Measurements from ENCODE around the gene RBMS3. TPM values are rescaled to one million over a fixed set of nuclear protein-coding genes. Genes with fewer than 3 reads are reported as not detected.
"Not testable (repeated sequence)": the region's sequence is repeated elsewhere in the genome, so short reads cannot be mapped to it uniquely, and the experiment has no call there.

The RBMS3 gene
- total and polyA plus RNA-seq, 2 experiments from 2014 or later, result 20.8 TPM

DNA sequence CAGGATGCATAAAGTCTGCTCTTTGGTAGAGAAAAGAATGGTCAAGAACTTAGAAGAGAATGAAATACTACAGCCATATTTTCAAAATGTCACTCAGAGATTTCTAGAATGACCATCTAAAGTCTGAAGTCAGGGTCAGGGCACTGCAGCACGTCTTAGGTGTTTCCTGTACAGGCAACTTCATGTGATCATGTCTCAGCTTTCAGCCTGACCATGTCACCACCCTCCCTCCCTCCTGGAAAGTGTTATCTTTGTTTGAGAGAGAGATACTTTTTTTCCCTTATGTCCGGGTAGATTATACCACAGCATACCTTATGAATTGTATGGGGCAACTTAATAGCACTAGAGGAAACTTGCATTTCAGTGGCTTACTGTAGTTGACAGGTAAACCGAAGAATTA lies 767.6 kb downstream of the RBMS3 start:
- TF ChIP-seq CTCF (IDR thresholded peaks at IDR 0.05; ENCODE audit: low read depth, low read length), result no peak
- DNase-seq (ENCODE audit: low read depth in 1 of 2, low spot score in 1 of 2), result no peak
- peaks cover 5% of the 10 kb centered on the region for H3K4me1 ChIP-seq (ENCODE audit: low read depth)

GRCh38 chr3:30050116-30050515 lies 769.2 kb downstream of the RBMS3 start:
- not testable (repeated sequence) for H3K27ac ChIP-seq; DNase-seq (ENCODE audit: low read depth in 1 of 2, low spot score in 1 of 2); H3K4me3 ChIP-seq; H3K9me3 ChIP-seq (ENCODE audit: low read depth); H3K36me3 ChIP-seq; H3K27me3 ChIP-seq; H3K4me1 ChIP-seq (ENCODE audit: low read depth)

More for the DNA sequence above, 767.6 kb downstream of the RBMS3 start:
- H3K9me3 ChIP-seq (ENCODE audit: low read depth), result no peaks in the 10 kb centered on the region
- H3K36me3 ChIP-seq, result no peaks in the 10 kb centered on the region
- no peak overlapping the region for H3K4me3 ChIP-seq
- H3K27me3 ChIP-seq, result no peaks in the 10 kb centered on the region
- H3K27ac ChIP-seq, result no peak overlapping the region

GRCh38 chr3:30059240-30059639 lies 778.4 kb downstream of the RBMS3 start:
- Histone ChIP-seq H3K36me3 (no peaks in the 10 kb centered on the region), H3K9me3 (ENCODE audit: low read depth) (no peaks in the 10 kb centered on the region), H3K27me3 (no peaks in the 10 kb centered on the region), H3K4me1 (ENCODE audit: low read depth) (no peaks in the 10 kb centered on the region), H3K27ac (no peak overlapping the region), H3K4me3 (no peak overlapping the region)
- no peak for TF ChIP-seq CTCF (IDR thresholded peaks at IDR 0.05; ENCODE audit: low read depth, low read length)
- DNase-seq (ENCODE audit: low read depth in 1 of 2, low spot score in 1 of 2), result no peak
